HG02623 (cell line): ENCODE results near the gene GPAT3.
"Not testable (repeated sequence)": the region's sequence is repeated elsewhere in the genome, so short reads cannot be mapped to it uniquely, and the experiment has no call there.

Source experiments
- ATAC-seq: cut with Tn5 transposase; IDR thresholded peaks from one replicate; pipeline ENCODE4 v1.9.1; 2021; ENCODE audit warnings: moderate library complexity; ENCODE audit not compliant: unreplicated experiment

GPAT3 gene

GRCh38 chr4:83591730-83592129 lies 55.8 kb downstream of the GPAT3 start:
- ATAC-seq, result no peak

GRCh38 chr4:83599183-83599582 lies 63.3 kb downstream of the GPAT3 start:
- no peak for ATAC-seq

GRCh38 chr4:83603129-83603528 lies 67.2 kb downstream of the GPAT3 start:
- ATAC-seq, result no peak

- ATAC-seq, result no peak
Observed at GRCh38 chr4:83604321-83604720, 68.4 kb downstream of the GPAT3 start.

- no peak for ATAC-seq
Observed at GRCh38 chr4:83605210-83605609, 69.3 kb downstream of the GPAT3 start.

- no peak for ATAC-seq
Observed at GRCh38 chr4:83605744-83606172, 69.8 kb downstream of the GPAT3 start.

GRCh38 chr4:83606460-83606859 lies 70.6 kb downstream of the GPAT3 start:
- ATAC-seq, result no peak

DNA sequence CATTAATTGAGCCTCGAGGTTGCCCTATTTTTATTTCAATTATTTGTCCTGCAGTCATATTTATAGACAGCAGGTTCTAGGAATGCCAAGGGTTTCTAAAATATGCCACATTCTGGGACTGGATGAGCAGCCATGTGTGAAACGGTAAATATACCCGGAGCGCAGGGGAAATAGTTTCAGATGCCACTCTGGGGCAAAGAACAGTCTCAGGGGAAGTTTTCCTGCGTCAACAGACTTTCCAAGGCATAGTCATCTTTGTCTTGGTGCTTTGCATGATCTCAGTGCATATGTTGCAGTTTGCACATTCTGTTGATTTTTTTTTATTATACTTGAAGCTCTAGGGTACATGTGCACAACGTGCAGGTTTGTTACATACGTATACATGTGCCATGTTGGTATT lies 71.0 kb downstream of the GPAT3 start:
- no peak for ATAC-seq

- no peak for ATAC-seq
Observed at GRCh38 chr4:83609365-83609764, 73.5 kb downstream of the GPAT3 start.

- no peak for ATAC-seq
Observed at GRCh38 chr4:83610729-83611128, 74.8 kb downstream of the GPAT3 start.

GRCh38 chr4:83613023-83613422 lies 77.1 kb downstream of the GPAT3 start:
- ATAC-seq, result no peak

DNA sequence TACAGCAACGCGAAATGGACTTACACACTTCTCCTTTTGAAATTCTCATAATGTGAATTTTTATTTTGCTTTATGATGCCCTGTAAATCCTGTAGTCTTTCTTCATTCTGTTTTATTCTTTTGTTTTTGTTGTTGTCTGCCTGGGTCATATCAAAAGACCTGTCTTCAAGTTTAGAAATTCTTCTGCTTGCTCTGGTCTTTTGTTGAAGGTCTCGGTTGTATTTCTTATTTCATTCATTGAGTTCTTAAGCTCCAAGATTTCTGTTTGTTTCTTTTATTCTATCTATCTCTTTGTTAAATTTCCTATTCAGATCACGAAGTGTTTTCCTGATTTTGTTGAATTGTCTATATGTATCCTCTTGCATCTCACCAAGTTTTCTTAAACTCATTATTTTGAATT lies 78.1 kb downstream of the GPAT3 start:
- ATAC-seq, result no peak

DNA sequence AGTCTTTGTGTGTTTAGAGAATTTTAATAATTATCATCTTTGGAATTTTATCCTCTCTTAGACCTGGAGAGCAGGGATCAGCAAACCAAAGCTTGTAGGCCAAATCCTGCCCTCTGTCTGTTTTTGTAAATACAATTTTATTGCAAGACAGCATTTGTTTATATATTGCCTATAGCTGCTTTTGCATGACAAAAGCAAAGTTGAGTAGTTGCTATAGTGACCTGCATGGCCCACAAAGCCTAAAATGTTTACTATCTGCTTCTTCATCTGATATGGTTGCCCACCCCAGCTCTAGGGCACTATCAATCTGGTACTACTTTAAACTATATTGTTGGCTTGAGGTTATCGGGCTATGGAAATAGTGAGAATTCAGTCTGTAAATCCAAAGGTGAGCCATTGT lies 80.3 kb downstream of the GPAT3 start:
- ATAC-seq, result no peak

GRCh38 chr4:83617371-83618035 lies 81.6 kb downstream of the GPAT3 start:
- no peak for ATAC-seq

- no peak for ATAC-seq
Observed at GRCh38 chr4:83618431-83618830, 82.5 kb downstream of the GPAT3 start.

DNA sequence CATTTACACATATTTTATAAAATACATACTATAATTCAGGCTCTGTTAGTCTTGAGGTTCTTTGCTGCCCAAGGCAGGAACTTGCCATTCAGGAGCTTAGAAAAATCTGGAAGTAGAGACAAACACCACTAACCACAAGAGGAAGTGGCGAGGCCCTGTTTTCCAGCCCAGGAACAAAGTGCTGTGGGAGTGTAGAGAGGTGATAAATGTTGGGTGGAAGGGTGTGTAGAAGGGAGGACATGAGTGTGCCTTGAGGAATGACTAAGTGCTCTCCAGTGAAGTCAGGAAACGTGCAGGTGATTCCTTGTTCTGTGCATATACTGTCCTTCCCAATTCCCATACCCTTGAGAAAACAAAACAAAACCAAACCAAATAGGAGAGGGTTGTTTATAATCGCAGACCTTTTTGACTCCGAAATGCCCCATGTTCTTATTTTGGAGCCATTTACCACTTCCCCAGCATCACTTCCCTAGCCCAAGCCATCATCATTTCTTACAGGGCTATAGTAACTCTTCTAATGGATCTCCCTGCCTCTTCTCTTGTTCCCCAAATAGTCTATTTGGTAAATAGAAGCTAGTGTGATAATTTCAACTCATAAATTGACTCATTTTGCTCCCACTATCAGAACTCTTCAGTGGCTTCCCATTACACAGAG lies 83.2 kb downstream of the GPAT3 start:
- no peak for ATAC-seq

- not testable (repeated sequence) for ATAC-seq
Observed at GRCh38 chr4:83622127-83622526, 86.2 kb downstream of the GPAT3 start.

DNA sequence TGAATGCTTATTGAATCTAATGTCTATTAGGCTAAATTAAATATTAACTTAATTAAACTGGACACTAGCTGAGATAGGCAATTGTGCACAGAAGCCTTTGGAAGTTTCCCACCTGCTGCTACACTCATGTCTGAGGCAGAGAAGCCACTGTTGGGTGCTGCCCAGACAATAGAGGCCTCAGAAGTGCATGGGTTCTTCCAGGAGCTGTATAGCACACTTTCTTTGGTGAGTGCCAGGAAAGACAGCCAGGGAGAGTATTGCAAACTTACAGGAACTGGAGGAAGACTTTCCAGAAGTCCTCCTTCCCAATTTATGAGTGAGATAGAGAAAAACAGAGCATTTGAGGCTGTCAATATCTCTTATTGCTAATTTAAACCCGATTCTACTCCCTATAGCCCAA lies 89.9 kb downstream of the GPAT3 start:
- no peak for ATAC-seq

DNA sequence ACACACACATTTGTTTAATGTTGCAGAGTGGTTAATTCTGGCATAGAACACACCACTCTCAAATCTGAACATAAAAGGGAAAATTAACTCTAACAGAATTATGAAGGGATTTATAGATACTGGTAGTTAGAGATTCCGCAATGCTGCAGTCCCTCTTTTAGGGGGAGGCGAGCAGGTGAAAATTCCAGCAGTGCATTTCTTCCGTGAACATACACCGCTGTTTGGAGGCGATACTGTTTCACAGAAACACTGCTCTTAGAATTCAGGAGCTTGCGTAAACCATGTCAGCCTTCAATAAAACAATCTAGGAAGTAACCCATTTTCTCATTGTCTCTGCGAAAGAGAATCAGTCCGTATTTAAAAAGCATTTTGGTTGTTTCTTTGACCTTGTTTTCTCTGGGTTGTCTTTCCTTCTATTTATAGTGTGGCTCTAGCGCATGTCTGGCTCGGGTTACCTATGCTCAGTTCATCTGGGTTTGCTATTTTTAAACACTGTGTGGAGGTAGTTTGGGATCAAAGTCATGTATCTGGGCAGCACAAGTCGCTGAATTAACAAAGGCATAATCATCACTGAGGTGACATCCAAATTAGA lies 90.4 kb downstream of the GPAT3 start:
- ATAC-seq, result no peak

DNA sequence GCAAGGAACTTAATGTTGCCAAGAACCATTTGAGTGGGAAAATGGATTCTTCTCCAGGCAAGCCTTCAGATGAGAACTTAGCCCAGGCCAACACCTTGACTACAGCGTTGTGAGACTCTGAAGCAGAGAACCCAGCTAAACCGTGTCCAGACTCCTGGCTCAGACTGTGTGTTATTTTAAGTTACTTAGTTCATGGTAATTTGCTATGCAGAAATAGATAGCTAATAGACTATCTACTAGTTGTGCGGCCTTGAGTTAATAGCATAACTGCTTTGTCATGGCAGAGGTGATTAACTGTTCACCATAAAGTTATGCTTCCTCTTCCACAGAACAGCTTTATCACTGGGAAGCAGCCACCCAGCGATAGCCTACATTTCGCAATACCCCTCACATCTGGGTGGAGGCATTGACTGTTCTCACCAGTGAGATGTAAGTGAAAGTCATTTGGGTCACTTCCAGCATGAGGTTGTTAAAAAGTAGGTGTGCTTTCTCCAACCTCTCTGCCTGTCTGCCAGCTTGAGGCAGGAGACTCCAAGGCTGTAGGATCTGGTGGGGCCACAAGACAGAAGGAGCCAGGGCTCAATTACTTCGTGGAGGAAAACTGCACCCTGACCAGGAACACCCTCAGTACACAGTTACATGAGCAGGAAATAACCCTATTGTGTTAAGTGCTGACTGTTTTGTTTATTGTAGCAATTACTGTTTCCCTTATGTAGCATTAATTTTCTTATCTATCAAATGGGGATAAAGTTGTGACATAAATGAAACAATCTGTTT lies 94.2 kb downstream of the GPAT3 start:
- no peak for ATAC-seq

DNA sequence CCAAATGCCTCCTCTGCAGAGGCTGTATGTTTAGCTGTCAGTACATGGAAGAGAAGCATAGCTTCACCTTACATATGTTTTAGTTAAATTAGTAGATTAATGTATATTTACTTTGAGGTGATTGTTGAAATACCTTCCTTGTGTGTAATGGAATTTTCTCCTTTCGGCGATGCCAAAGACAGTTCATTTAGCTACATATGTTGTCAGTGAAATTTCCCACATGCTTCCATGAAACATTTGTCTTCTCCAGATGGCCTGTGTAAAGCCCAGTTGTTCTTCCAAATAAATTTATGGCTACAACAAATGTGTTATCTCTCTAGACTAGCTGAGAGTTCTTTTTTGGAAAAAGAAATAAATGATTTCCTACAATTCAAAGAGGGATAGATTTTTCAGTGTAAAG lies 95.2 kb downstream of the GPAT3 start:
- no peak for ATAC-seq

- no peak for ATAC-seq
Observed at GRCh38 chr4:83636930-83637329, 101.0 kb downstream of the GPAT3 start.
